GM12801 (cell line): ENCODE data around the gene RCAN3.

ENCODE experiments used
- TF ChIP-seq, protein P1 (sequence below): IDR thresholded peaks from one replicate; pipeline ENCODE4 v1.5.1; 2011; ENCODE audit warnings: control low read depth; ENCODE audit not compliant: insufficient read length; ENCODE audit errors: extremely low read depth

Gene RCAN3

DNA sequence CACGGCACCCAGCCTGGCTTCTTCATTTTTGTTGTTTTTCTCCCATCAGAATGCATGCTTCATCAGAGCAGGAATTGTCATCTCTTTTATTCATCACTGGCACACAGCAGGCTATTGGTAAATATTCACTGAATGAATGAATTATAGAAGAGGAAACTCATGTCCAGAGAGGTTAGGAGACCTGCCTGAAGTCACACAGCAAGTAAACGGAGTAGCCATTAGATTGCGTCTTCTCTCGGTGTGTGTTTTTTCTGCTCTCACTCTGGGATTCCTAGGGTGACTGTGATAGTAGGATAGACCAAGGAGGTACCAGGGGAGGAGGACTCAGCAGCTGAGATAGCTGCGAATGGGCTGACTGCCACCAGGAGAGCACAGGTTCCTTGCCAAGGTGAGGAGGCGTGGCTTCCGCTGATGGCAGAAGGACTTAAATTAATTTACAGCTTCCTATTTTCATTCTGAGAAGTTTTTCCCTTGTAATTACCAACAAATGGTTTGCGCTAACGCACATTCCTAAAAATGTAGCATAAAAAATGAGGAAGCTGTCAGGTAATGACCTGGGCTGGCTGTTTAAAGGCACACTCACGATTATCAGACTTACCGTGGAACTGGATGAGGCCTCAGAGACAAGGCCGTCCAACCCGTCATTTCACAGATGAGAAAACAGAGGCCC is 48.8 kb downstream of the RCAN3 start:
- TF ChIP-seq, protein P1, sequence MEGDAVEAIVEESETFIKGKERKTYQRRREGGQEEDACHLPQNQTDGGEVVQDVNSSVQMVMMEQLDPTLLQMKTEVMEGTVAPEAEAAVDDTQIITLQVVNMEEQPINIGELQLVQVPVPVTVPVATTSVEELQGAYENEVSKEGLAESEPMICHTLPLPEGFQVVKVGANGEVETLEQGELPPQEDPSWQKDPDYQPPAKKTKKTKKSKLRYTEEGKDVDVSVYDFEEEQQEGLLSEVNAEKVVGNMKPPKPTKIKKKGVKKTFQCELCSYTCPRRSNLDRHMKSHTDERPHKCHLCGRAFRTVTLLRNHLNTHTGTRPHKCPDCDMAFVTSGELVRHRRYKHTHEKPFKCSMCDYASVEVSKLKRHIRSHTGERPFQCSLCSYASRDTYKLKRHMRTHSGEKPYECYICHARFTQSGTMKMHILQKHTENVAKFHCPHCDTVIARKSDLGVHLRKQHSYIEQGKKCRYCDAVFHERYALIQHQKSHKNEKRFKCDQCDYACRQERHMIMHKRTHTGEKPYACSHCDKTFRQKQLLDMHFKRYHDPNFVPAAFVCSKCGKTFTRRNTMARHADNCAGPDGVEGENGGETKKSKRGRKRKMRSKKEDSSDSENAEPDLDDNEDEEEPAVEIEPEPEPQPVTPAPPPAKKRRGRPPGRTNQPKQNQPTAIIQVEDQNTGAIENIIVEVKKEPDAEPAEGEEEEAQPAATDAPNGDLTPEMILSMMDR = no peak

DNA sequence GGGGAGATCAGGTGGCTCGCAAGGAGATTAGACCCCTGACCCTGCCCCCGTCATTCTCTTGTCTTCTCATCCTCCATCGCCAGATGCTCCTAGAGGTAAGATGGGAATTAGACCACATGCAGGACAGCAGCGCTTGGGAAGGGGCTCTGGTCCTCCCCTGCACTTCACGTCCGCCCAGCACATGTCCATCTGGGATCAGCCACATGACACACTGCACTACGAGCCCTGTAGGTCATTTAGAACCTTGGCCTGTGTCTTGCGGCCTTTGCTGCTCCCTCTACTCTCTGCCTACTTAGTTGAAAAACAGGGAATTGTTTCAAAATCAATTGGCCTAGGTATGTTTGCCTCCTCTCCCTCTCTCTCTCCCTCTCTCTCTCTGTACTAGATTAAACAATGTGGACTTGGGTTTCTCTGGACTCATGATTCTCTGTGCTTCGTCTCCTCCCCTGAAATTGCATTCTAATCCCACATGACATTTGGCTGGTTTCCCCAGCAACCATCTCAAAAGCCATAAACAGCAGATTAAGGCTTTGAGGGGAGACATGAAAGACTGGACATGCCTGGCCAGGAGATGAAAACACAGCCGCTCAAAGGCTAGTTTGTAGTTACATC is 49.4 kb downstream of the RCAN3 start:
- TF ChIP-seq, protein P1 = no peak

DNA sequence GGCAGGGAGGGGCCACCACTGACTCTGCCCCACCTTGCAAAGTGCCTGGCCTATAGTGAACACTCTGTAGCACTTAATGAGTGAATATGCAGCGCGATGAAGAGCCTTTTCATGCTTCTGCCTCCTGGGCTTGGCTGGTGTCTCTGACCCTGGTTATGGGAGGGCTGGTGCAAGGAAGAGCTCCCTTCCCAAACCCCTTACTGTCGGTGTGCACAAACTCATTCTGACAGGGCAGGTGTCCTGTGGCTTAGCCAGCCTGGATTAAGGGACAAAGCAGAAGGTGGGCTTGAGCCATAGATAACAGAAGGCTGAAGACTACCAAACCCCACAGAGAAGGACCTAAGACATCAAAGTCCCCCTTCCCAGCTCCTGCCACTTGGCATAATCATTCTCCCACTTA is 51.3 kb downstream of the RCAN3 start:
- TF ChIP-seq, protein P1 = no peak

DNA sequence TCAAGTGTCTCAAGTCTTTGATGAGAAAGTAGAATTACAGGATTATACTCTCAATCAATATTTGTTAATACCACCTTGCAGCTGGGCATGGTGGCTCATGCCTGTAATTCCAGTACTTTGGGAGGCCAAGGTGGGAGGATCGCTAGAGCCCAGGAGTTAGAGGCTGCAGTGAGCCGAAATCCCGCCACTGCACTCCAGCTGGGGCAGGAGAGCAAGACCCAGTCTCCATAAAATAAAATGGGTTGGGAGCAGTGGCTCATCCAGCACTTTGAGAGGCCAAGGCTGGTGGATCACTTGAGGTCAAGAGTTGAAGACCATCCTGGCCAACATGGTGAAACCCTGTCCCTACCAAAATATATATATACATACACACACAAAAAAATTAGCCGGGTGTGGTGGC is 52.1 kb downstream of the RCAN3 start:
- TF ChIP-seq, protein P1 = no peak

- TF ChIP-seq, protein P1 = no peak
Measured at GRCh38 chr1:24555591-24556413, 53.2 kb downstream of the RCAN3 start, which contains the start of gene NCMAP. NCMAP (plus strand) TSS chr1:24556087; CDS start chr1:24595431, 39,344 bp downstream.

- TF ChIP-seq, protein P1 = no peak
Measured at GRCh38 chr1:24556414-24556795, 53.8 kb downstream of the RCAN3 start.

GRCh38 chr1:24557220-24557619 is 54.6 kb downstream of the RCAN3 start:
- TF ChIP-seq, protein P1 = no peak
